ENCODE measurements around the gene ST7L.

Gene ST7L

DNA sequence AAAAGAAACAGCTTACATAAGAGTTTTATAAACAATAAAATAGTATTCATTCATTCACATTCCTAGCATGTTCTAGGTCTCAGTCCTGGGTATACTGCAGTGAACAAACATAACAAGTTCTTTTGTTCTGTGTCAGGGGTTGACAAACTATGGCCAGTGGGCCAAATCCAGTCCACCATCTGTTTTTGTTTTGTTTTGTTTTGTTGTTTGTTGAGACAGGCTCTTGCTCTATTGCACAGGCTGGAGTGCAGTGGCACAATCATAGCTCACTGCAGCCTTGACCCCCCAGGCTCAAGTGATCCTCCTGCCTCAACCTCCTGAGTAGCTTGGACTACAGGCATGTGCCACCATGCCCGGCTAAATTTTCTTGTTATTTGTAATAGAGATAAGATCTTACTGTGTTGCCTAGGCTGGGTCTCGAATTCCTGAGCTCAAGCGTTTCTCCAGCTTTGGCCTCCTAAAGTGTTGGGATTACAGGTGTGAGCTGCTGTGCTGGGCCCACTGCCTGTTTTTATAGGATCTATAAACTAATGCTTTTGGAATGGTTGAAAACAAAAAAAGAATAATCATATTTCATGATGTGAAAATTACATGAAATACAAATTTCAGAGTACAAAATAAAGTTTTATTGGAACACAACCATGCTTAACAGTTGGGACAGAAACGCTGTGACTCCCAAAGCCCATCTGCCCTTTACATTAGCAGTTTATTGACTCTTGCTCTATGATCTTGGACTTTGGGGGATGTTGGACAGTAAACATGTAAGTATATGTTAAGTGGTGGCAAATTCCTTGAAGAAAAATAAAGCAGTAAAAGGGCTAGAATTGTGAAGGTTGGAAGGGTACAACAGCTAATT lies 18.5 kb upstream of the ST7L start:
- Histone ChIP-seq H4K20me1 (ENCODE audit: insufficient read depth, low read length) (peaks cover 71% of the 10 kb centered on the region), H3K4me1 (ENCODE audit: low read length) (peaks cover 37% of the 10 kb centered on the region), H3K4me2 (ENCODE audit: low read length) (peak overlapping the region; percentile 81), H3K4me3 (ENCODE audit: low read length) (no peak overlapping the region), H3K79me2 (ENCODE audit: low read length) (peaks cover 89% of the 10 kb centered on the region), H3K9me3 (ENCODE audit: insufficient read depth, low read length) (no peaks in the 10 kb centered on the region), H3K9ac (ENCODE audit: low read length) (no peak overlapping the region), H3K36me3 (replicated peaks; ENCODE audit: low read depth, low read length) (peaks cover 18% of the 10 kb centered on the region), H3K27me3 (ENCODE audit: low read depth, low read length) (no peaks in the 10 kb centered on the region), H2AFZ (ENCODE audit: low read depth, low read length) (no peak overlapping the region), H3K27ac (ENCODE audit: low read length) (0 out of 2 replicates have a peak overlapping the region, but pooled peaks have one; percentile 78)
- TF ChIP-seq, protein P1, sequence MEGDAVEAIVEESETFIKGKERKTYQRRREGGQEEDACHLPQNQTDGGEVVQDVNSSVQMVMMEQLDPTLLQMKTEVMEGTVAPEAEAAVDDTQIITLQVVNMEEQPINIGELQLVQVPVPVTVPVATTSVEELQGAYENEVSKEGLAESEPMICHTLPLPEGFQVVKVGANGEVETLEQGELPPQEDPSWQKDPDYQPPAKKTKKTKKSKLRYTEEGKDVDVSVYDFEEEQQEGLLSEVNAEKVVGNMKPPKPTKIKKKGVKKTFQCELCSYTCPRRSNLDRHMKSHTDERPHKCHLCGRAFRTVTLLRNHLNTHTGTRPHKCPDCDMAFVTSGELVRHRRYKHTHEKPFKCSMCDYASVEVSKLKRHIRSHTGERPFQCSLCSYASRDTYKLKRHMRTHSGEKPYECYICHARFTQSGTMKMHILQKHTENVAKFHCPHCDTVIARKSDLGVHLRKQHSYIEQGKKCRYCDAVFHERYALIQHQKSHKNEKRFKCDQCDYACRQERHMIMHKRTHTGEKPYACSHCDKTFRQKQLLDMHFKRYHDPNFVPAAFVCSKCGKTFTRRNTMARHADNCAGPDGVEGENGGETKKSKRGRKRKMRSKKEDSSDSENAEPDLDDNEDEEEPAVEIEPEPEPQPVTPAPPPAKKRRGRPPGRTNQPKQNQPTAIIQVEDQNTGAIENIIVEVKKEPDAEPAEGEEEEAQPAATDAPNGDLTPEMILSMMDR (IDR thresholded peaks at IDR 0.05; ENCODE audit: low read depth, low read length): no peak
- no peak for TF ChIP-seq EZH2phosphoT487 (IDR thresholded peaks at IDR 0.05; ENCODE audit: low read depth)

DNA sequence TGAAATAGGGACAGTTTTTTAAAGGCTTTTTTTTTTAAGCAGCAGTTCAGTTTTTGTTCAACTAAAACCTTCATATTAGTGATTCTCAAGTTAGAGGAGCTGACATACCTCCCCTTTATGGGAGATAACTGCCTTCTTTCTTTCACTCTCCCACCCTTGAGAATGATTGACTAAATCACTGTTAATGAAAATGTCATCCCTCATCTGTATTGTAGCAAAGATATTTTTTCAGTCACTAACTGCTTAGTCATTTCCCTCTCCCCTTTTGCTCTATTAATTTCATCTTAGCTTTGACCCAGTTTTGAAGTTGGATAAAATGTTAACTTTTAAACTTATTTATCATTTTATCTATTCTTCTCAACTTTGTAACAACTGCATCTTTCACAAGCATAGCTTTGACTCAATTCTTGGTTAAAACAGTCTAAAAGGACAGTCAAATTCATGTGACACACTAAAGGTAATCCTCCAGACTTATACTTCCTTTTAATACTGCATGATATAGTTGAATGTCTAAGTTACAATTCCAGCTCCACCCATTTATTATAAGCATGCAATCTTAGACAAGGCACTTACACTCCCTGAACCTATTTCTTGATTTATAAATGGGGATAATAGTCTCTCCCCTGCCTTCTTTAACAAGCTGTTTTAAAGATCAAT lies 17.8 kb upstream of the ST7L start:
- H3K36me3 ChIP-seq (replicated peaks; ENCODE audit: low read depth, low read length): peaks cover 19% of the 10 kb centered on the region
- no peak overlapping the region for H3K9ac ChIP-seq (ENCODE audit: low read length)
- TF ChIP-seq, protein P1 (IDR thresholded peaks at IDR 0.05; ENCODE audit: low read depth, low read length): no peak
- no peak for TF ChIP-seq EZH2phosphoT487 (IDR thresholded peaks at IDR 0.05; ENCODE audit: low read depth)
- H2AFZ ChIP-seq (ENCODE audit: low read depth, low read length): no peak overlapping the region
- no peaks in the 10 kb centered on the region for H3K27me3 ChIP-seq (ENCODE audit: low read depth, low read length)
- peaks cover 89% of the 10 kb centered on the region for H3K79me2 ChIP-seq (ENCODE audit: low read length)
- H4K20me1 ChIP-seq (ENCODE audit: insufficient read depth, low read length): peaks cover 72% of the 10 kb centered on the region
- H3K4me1 ChIP-seq (ENCODE audit: low read length): peaks cover 37% of the 10 kb centered on the region
- peak overlapping the region; percentile 31 for H3K4me3 ChIP-seq (ENCODE audit: low read length)
- H3K4me2 ChIP-seq (ENCODE audit: low read length): peak overlapping the region; percentile 81
- no peaks in the 10 kb centered on the region for H3K9me3 ChIP-seq (ENCODE audit: insufficient read depth, low read length)
- H3K27ac ChIP-seq (ENCODE audit: low read length): peak overlapping the region; percentile 78

DNA sequence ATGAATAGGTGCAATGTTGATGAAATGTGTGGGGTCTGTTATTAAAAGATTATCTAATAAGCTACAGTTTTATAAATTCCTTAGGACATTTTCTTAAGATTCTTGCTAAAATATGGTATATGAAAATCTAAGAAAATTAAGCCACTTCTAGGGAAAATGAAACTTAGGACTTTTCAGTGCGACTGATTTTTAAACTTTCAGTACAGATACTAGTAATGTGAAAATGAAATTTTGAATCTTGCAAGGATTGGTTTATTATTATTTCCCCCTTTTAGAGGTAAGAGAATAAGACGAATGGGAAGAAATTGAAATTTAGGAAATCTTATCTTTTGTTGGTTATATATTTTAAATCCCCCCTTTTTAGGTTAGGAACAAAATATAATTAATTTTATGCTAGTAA lies 17.1 kb upstream of the ST7L start:
- Histone ChIP-seq H2AFZ (ENCODE audit: low read depth, low read length) (no peak overlapping the region), H3K9ac (ENCODE audit: low read length) (peak overlapping the region; percentile 33; the same call in 1 of the 2 replicates), H3K4me1 (ENCODE audit: low read length) (peaks cover 37% of the 10 kb centered on the region), H4K20me1 (ENCODE audit: insufficient read depth, low read length) (peaks cover 76% of the 10 kb centered on the region), H3K36me3 (replicated peaks; ENCODE audit: low read depth, low read length) (peaks cover 24% of the 10 kb centered on the region), H3K9me3 (ENCODE audit: insufficient read depth, low read length) (no peaks in the 10 kb centered on the region), H3K4me2 (ENCODE audit: low read length) (peak overlapping the region; percentile 81), H3K4me3 (ENCODE audit: low read length) (peak overlapping the region; percentile 68), H3K79me2 (ENCODE audit: low read length) (peaks cover 89% of the 10 kb centered on the region), H3K27ac (ENCODE audit: low read length) (peak overlapping the region; percentile 78), H3K27me3 (ENCODE audit: low read depth, low read length) (no peaks in the 10 kb centered on the region)
- no peak for TF ChIP-seq EZH2phosphoT487 (IDR thresholded peaks at IDR 0.05; ENCODE audit: low read depth)
- TF ChIP-seq, protein P1 (IDR thresholded peaks at IDR 0.05; ENCODE audit: low read depth, low read length): no peak

DNA sequence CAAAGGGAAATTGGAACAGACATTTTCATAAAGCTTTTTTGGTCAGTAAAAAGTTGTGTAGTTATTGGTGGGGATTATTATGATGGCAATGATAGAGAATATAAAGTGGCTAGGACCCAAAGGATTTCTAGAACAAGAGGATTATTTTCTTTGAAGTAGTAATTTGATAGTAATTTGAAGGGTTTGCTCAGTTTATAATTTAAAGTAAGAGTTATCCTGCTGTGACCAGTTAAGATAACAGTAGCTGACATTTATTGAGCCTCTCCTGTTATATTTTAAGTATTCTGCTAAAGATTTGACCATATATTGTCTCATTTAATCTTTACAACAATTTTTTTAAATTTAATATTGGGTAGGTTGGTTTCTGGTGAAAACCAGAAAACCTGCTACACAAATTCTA lies 15.4 kb upstream of the ST7L start:
- Histone ChIP-seq H2AFZ (ENCODE audit: low read depth, low read length) (no peak overlapping the region), H3K27ac (ENCODE audit: low read length) (peak overlapping the region; percentile 78), H3K4me3 (ENCODE audit: low read length) (peak overlapping the region; percentile 68), H4K20me1 (ENCODE audit: insufficient read depth, low read length) (peaks cover 89% of the 10 kb centered on the region), H3K27me3 (ENCODE audit: low read depth, low read length) (no peaks in the 10 kb centered on the region), H3K9me3 (ENCODE audit: insufficient read depth, low read length) (no peaks in the 10 kb centered on the region), H3K79me2 (ENCODE audit: low read length) (peaks cover 99% of the 10 kb centered on the region), H3K36me3 (replicated peaks; ENCODE audit: low read depth, low read length) (peaks cover 29% of the 10 kb centered on the region), H3K9ac (ENCODE audit: low read length) (no peak overlapping the region), H3K4me2 (ENCODE audit: low read length) (peak overlapping the region; percentile 81), H3K4me1 (ENCODE audit: low read length) (peaks cover 37% of the 10 kb centered on the region)
- TF ChIP-seq, protein P1 (IDR thresholded peaks at IDR 0.05; ENCODE audit: low read depth, low read length): no peak
- no peak for TF ChIP-seq EZH2phosphoT487 (IDR thresholded peaks at IDR 0.05; ENCODE audit: low read depth)
